ENCODE data around the gene SLC25A33. TPM values are rescaled to one million over a fixed set of nuclear protein-coding genes. Genes with fewer than 3 reads are reported as not detected.
A peak's percentile ranks its signal among the peaks of the same experiment; 100 is the strongest.

SLC25A33 gene
- total RNA-seq, 2 experiments from 2014 or later = 5.4 to 6.1 TPM

DNA sequence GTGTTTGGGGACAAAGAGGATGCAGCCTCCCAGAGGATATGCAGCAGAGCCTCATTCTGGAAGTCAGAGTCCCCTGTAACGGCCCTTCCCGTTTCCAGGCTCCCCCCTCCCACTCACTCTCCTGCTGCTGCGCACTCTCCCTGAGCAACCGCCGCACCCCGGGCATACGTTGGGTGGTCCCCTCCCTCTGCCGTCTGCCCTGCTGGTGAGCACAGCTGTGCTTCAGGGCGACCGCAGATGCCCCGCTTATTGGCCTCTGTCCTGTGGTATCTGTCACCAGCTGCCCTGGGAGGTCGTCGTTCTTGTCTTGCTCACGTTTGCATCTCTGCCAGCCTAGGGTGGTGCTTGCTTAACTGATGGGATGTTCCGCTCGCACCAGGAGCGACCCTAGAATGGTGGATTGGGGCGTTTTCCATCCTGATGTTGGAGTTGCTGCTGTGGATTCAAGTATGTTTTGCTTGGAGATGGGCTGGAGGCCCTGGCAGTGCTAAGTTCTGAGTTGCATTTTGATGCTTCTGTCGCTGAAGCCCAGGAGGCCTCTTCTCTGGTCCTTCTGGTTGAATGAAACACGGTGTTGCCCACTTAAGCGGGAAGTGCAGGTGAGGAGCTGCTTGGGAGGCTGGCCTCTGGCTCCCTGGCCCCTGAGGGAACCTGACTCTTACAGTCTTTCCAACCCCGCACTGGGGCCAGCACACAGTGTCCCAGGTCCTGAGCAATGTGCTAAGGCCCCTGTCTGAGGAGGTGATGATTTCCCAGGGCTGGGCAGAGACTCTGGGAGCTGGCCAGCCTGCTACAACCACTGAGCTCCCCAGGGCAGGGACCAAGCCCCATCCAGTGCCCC lies 52.6 kb downstream of the SLC25A33 start:
- DNase-seq = no peak
- intact Hi-C loops (cut with micrococcal nuclease) = no loop called here
- Mint-ChIP-seq H3K4me3 (no peak overlapping the region), H3K4me1 (ENCODE audit: low read depth) (peaks cover 32% of the 10 kb centered on the region), H3K27ac (no peak overlapping the region), H3K36me3 (peaks cover 4% of the 10 kb centered on the region), H3K9me3 (no peaks in the 10 kb centered on the region), H3K27me3 (no peaks in the 10 kb centered on the region)
- POLR2A ChIA-PET = no interaction called here
- CTCF ChIA-PET = interaction anchor here (1.1 to 1.8 kb wide), 2 partner anchors 23 to 302 kb away, joined by 3 to 6 read pairs; no protein-coding TSS in a partner anchor

DNA sequence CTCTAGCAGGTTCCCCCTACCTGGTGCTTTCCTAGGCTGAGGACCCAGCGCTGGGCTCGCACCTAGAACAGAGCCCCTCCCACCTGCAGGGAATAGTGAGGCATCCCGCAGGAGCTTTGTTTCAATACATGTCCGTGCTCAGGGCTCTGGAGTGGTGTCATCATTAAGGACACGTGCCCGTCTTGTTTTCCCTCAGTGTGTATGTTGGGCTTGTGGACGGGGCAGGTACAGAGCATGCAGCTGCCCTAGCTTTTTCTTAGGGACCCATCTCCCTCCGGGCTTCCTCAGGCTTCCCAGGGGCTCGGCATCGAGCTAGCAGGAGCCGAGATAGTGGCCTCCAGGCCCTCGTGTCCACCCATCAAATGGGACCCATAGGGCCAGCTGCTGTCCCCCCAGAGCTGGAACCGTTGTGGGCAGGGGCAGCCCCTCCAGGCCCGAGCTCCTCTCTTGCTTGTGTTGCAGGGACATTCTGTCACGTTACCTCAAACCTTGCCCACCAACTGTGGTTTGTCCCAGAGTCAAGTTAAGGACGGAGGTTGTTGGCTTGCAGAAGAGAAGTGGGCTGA lies 53.3 kb downstream of the SLC25A33 start:
- no peak for DNase-seq
- CTCF ChIA-PET = interaction anchor here (1.1 to 1.8 kb wide), 4 partner anchors 8 to 303 kb away, joined by 3 to 6 read pairs (median 4); no protein-coding TSS in a partner anchor
- Mint-ChIP-seq H3K36me3 (peaks cover 4% of the 10 kb centered on the region), H3K27me3 (no peaks in the 10 kb centered on the region), H3K27ac (no peak overlapping the region), H3K4me1 (ENCODE audit: low read depth) (peaks cover 32% of the 10 kb centered on the region), H3K9me3 (no peaks in the 10 kb centered on the region), H3K4me3 (no peak overlapping the region)
- POLR2A ChIA-PET = no interaction called here
- intact Hi-C loops (cut with micrococcal nuclease) = no loop called here

DNA sequence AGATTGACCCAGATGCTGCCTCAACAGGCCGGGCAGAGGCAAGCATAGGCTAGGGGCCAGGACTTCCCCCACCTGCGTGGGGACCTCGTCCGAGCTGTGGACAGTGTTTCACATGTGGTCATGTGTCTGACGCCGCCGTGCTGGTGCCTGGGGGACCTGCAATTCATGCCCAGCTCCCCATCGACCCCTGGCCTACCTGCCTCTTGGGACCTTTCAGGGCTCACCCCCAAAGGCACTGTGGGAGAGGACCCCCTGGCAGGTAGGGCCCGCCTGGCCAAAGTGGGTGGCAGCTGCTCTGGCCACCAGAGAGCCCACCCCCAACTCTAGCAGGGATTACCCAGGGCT lies 53.9 kb downstream of the SLC25A33 start:
- no peak overlapping the region for H3K4me3 Mint-ChIP-seq
- DNase-seq = no peak
- CTCF ChIA-PET = interaction anchor here (1.1 to 1.6 kb wide), 3 partner anchors 8 to 303 kb away, joined by 3 to 4 read pairs (median 3); no protein-coding TSS in a partner anchor
- no peaks in the 10 kb centered on the region for H3K9me3 Mint-ChIP-seq
- no peaks in the 10 kb centered on the region for H3K27me3 Mint-ChIP-seq
- POLR2A ChIA-PET = no interaction called here
- peaks cover 31% of the 10 kb centered on the region for H3K4me1 Mint-ChIP-seq (ENCODE audit: low read depth)
- H3K27ac Mint-ChIP-seq = no peak overlapping the region
- H3K36me3 Mint-ChIP-seq = peaks cover 5% of the 10 kb centered on the region
- intact Hi-C loops (cut with micrococcal nuclease) = no loop called here

DNA sequence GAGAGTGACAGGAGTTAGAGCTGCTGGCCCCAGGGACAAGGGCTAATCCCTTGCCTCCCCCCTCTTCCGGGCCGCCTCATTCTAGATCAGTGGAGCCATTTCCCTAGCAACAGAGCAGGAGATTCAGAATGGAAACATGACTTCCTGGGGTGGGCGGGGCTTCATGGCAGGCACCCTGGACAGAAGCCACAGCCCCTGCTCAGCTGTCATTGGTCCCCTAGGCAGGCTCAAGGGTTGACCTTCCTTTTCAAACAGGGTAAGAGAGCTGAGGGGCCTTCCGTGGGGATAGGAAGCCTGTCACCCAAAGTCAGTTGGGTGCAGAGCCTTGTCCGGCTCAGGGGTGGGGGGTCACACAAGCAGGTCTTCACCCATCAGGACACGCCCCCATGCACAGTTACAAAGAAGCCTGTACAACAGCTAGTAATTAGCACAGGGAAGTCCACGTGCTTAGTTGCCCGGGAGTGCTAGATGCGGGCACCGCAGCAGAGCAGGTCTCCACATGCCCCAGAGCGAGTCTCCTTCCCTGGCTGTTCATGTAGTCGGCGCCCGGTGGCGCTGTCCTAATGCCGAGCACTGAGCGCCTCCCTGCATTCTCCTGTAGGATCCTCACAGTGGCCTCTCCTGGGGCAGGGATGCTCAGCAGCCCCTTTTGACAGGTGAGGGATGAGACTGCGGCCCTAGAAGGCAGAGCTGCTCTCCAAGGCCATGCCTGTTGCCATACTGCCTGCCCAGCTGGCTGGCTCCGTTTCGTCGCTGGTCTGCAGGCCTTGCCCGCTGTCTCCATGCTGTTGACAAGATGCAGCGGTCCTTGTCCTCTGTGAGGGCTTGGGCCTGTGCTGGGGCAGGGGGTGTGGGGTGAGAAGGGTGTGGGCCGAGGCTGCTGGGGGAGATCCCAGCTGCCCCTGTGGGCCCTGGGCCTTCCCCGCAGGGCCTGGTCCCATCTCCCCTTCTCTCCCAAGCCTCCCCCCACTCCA lies 54.5 kb downstream of the SLC25A33 start:
- intact Hi-C loops (cut with micrococcal nuclease) = no loop called here
- no peak overlapping the region for H3K4me3 Mint-ChIP-seq
- no peaks in the 10 kb centered on the region for H3K27me3 Mint-ChIP-seq
- H3K9me3 Mint-ChIP-seq = no peaks in the 10 kb centered on the region
- CTCF ChIA-PET = interaction anchor here (1.3 to 1.6 kb wide), 2 partner anchors 9 to 22 kb away, joined by 3 to 4 read pairs; no protein-coding TSS in a partner anchor
- POLR2A ChIA-PET = no interaction called here
- H3K4me1 Mint-ChIP-seq (ENCODE audit: low read depth) = peaks cover 29% of the 10 kb centered on the region
- DNase-seq = peak; percentile 73
- no peak overlapping the region for H3K27ac Mint-ChIP-seq
- H3K36me3 Mint-ChIP-seq = peaks cover 6% of the 10 kb centered on the region

DNA sequence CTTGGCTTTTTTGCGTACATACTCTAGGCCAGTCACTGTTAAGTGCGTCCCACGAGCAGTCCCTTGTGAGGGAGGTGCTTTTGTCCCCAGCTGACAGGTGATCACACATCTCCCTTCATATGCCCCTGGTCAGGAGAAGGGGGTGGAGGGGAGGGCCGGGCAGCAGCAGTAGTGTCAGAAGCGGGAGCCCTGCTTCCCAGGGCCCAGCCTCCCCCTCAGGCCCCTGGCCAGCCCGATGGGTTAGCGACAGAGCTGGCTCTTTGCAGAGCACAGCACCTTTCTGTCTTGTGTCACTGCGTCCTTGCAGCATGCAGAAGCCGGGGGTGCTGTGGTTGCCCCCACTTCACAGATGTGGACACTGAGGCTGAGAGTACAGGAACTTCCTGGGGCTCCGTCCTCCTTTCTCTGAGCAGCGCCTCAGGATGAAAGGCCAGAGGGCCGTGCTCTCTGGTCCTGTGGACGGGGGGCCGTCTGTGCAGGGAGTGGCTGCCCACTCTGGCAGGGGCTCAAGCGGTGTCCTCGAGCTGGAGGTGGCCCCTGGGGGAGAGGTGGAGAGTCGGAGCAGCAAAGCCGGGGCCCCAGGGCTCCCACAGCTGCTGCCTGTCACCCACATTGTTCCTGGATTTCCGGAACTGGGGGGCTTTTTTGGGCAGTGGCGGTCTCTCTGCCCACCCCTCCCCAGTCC lies 55.3 kb downstream of the SLC25A33 start:
- Mint-ChIP-seq H3K9me3 (no peaks in the 10 kb centered on the region), H3K27ac (no peak overlapping the region), H3K36me3 (peaks cover 6% of the 10 kb centered on the region), H3K4me1 (ENCODE audit: low read depth) (peaks cover 27% of the 10 kb centered on the region), H3K27me3 (no peaks in the 10 kb centered on the region), H3K4me3 (no peak overlapping the region)
- CTCF ChIA-PET = no interaction called here
- intact Hi-C loops (cut with micrococcal nuclease) = no loop called here
- DNase-seq = no peak
- POLR2A ChIA-PET = no interaction called here

DNA sequence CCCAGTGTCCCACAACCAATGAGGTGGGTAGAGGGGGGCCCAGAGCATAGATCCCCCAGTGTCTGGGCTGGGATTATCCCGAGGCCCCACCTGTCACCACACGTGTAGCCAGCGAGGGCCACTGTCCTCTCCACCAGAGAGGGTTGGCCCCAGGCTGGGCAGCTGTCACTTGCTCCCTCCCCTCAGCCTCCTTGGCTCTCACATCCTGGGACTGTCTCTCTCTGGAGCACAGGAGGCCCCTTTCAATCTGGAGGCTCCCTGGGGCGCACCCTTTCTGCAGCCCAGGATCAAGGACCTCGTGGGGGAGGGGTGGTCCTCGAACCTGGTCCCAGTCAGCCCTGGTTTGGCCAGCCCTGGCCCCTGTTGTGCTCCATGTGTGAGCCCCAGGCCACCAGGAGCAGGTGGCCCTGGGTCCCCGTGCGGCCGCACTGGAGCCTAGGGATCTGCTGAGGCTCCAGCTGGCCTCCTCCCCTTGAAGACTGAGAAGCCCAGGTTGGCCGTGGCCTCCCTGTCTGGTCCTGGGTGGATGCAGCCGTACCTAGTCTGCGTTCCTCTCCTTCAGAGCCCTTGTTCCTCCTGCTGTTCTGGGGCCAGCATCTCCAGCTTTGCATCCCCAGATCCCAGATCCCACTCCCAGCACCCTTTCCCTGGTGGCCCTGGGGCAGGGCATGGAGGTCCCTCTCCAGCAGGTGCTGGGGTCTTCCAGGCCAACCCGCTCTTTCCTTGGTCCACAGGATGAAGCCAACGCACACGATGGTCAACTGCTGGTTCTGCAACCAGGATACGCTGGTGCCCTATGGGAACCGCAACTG lies 56.1 kb downstream of the SLC25A33 start:
- ChIA-PET POLR2A (no interaction called here), CTCF (no interaction called here)
- no peak for DNase-seq
- Mint-ChIP-seq H3K27me3 (no peaks in the 10 kb centered on the region), H3K27ac (no peak overlapping the region), H3K4me1 (ENCODE audit: low read depth) (peaks cover 22% of the 10 kb centered on the region), H3K36me3 (peaks cover 6% of the 10 kb centered on the region), H3K4me3 (no peak overlapping the region), H3K9me3 (no peaks in the 10 kb centered on the region)
- intact Hi-C loops (cut with micrococcal nuclease) = no loop called here

DNA sequence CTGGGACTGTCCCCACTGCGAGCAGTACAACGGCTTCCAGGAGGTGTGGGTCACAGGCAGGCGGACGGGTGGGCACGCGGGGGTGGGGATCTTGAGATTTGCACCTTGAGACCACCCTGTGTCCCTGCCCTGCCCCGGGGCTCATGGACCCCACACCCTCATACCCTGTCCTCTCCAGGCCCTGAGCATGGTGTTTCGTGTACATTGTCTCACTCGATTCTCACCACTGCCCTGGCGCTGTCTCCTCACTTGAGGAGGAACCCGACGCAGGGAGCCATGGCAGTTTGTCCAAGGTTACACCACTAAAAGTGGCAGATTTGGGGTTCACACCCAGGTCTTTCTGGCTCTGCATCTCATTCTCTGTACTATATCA lies 56.7 kb downstream of the SLC25A33 start:
- POLR2A ChIA-PET = no interaction called here
- H3K4me1 Mint-ChIP-seq (ENCODE audit: low read depth) = peaks cover 16% of the 10 kb centered on the region
- DNase-seq = no peak
- intact Hi-C loops (cut with micrococcal nuclease) = no loop called here
- no peaks in the 10 kb centered on the region for H3K9me3 Mint-ChIP-seq
- peaks cover 6% of the 10 kb centered on the region for H3K36me3 Mint-ChIP-seq
- H3K27ac Mint-ChIP-seq = no peak overlapping the region
- CTCF ChIA-PET = no interaction called here
- no peaks in the 10 kb centered on the region for H3K27me3 Mint-ChIP-seq
- H3K4me3 Mint-ChIP-seq = no peak overlapping the region

DNA sequence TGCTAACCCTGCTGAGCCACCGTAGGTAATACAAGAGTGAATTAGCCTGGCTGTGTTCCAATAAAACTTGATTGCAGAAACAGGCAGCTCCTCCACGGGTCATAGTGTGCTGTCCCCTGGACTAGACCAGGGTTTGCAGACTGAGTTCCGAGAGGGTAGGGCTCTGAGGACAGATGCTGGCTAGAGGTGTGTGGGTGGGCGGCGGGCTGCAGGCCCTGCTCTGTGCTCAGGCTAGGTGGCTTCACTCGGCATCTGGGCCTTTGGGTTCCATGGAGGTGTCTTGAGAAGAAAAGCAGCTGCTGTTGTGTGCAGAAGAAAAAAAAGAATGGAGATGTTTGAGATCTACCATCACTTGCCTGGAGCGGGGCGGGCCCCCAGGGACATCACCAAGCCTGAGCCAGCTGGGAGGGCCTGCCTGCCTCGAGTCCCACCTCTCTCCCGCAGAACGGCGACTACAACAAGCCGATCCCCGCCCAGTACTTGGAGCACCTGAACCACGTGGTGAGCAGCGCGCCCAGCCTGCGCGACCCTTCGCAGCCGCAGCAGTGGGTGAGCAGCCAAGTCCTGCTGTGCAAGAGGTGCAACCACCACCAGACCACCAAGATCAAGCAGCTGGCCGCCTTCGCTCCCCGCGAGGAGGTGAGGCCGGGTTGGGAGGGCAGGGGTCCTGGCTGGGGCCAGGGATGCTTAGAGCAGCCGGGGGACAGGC lies 57.3 kb downstream of the SLC25A33 start:
- H3K27me3 Mint-ChIP-seq = no peaks in the 10 kb centered on the region
- DNase-seq = no peak
- H3K4me1 Mint-ChIP-seq (ENCODE audit: low read depth) = peaks cover 14% of the 10 kb centered on the region
- H3K4me3 Mint-ChIP-seq = no peak overlapping the region
- no peaks in the 10 kb centered on the region for H3K9me3 Mint-ChIP-seq
- intact Hi-C loops (cut with micrococcal nuclease) = no loop called here
- CTCF ChIA-PET = interaction anchor here (1.2 kb wide), 1 partner anchor 102 kb away, joined by 3 read pairs; no protein-coding TSS in a partner anchor
- peaks cover 6% of the 10 kb centered on the region for H3K36me3 Mint-ChIP-seq
- H3K27ac Mint-ChIP-seq = no peak overlapping the region
- POLR2A ChIA-PET = no interaction called here

DNA sequence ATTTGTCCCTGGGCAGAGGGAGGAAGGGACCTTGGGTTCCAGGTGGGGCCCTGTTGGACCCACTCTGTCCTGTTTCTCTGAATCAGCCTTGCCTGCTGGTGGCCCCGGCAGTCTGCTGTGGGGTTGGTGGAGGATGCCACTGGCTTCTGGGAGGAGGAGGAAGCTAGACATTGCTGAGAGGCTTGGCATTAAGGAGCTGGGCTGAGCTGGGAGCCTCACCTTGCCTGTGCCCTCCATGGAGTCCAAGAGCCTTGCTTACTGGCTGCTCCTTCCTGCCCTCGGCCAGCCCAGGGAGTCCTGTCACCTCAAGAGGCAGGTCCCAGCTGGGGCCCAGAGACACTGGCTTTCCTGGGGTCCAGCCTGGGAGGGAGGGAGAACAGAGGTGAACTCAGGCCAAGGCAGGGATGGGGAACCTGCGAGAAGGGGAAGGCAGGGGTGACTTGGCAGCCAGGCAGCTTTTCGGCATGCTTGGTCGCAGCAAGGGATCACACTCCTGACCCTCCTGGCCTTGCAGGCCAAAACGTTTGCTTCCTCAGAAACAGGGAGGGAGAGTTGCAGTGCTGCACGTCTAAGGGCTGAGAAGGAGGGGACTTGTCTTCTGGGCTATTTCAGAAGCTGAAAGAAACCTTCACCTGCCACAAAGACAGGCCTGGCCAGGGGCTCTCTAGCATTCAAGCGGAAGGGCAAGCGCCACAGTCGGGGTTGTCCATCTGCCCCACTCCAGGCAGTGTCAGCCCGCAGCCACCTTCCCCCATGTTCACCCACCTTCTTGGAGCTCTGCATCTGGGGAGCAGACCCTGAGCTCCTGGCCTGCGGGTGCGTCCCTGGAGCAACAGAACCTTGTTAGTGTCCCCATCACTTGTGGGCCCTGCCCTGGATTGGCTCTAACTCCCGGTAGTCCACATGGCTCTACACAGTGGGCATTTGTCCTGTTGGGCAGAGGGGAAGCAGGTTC lies 58.4 kb downstream of the SLC25A33 start:
- Mint-ChIP-seq H3K36me3 (peaks cover 6% of the 10 kb centered on the region), H3K27ac (no peak overlapping the region), H3K4me1 (ENCODE audit: low read depth) (peaks cover 10% of the 10 kb centered on the region), H3K9me3 (no peaks in the 10 kb centered on the region), H3K4me3 (no peak overlapping the region), H3K27me3 (no peaks in the 10 kb centered on the region)
- intact Hi-C loops (cut with micrococcal nuclease) = no loop called here
- POLR2A ChIA-PET = no interaction called here
- CTCF ChIA-PET = interaction anchor here (1.2 kb wide), 1 partner anchor 103 kb away, joined by 3 read pairs; no protein-coding TSS in a partner anchor
- DNase-seq = no peak

DNA sequence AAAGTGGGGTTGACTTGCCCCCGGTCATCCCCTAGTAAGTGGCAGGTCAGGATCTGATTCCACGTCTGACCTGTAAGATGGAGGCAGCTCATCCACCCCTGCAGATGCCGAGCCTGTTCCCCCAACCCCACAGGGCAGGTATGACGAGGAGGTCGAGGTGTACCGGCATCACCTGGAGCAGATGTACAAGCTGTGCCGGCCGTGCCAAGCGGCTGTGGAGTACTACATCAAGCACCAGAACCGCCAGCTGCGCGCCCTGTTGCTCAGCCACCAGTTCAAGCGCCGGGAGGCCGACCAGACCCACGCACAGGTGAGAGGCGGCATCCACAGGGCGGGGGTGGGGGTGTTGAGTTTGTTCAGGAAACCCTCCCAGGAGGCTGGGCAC lies 59.0 kb downstream of the SLC25A33 start:
- ChIA-PET POLR2A (no interaction called here), CTCF (no interaction called here)
- Mint-ChIP-seq H3K36me3 (peaks cover 6% of the 10 kb centered on the region), H3K4me1 (ENCODE audit: low read depth) (peaks cover 5% of the 10 kb centered on the region), H3K27me3 (no peaks in the 10 kb centered on the region), H3K9me3 (no peaks in the 10 kb centered on the region), H3K27ac (no peak overlapping the region), H3K4me3 (no peak overlapping the region)
- DNase-seq = no peak
- intact Hi-C loops (cut with micrococcal nuclease) = no loop called here

Measured in activated CD4-positive, alpha-beta memory T cell treated with anti-CD3 and anti-CD28 coated beads for 36 hours (primary cell).